Gastroesophageal sphincter (tissue), 3 donors: ENCODE measurements around the gene STRBP.

Experiments used
- POLR2A ChIP-seq, 2 donors: fragments of 450-650 bp; IDR thresholded peaks; one replicate each; pipeline ENCODE4 v1.6.1; 2017; ENCODE audit warnings: antibody characterized with exemption in 2 of 2, mild to moderate bottlenecking in 2 of 2, moderate library complexity in 1 of 2
- POLR2AphosphoS5 ChIP-seq: sonication (generic); formaldehyde crosslinking; IDR thresholded peaks from one replicate; pipeline ENCODE4 v1.6.1; 2017; ENCODE audit warnings: antibody characterized with exemption
- TF ChIP-seq, protein P1 (sequence below), 4 experiments: fragments of 200-600 bp in 2 of 4; fragments of 450-650 bp in 2 of 4; sonication (generic) in 1 of 4; IDR thresholded peaks; one replicate each; pipeline ENCODE4 v1.5.1; 2017 to 2019; ENCODE audit warnings: antibody characterized with exemption in 4 of 4, mild to moderate bottlenecking in 2 of 4, moderate library complexity in 2 of 4

DNA sequence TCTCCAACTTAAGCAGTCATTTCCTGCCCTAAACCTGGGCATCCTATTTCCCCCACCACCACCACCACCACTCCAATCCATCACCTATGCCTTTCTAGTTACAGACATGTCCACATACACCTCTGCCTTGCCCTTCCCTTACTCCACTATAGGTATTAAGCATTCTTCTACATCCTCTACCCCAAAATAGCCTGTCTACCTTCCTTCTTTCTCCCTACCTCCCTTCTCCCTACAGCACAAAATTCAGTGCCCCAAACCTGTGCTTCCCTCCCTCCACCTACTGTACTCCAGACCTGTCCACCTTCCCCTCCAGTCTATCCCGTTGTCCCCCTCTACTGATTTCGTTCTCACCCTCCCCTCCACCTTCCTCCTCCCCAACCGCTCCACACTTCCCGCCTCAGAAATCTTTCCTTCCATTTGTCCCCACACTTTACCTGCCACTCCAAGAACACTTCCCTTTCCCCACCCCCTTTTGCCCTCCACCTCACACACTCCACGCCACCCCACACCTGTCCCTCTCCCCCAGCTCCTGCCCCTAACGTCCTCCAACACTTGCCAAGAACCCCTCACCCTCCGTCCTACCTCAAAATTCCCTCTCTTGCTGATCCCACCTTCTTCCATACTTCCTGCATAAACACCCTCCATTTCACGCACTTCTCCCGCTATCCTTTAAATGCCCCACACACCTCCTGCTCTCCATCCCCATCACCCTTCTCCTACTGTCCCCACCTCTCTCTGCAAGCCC is 1.6 kb downstream of the STRBP start:
- TF ChIP-seq POLR2A (IDR thresholded peaks at IDR 0.05) (no peak), POLR2AphosphoS5 (no peak)
- TF ChIP-seq, protein P1, sequence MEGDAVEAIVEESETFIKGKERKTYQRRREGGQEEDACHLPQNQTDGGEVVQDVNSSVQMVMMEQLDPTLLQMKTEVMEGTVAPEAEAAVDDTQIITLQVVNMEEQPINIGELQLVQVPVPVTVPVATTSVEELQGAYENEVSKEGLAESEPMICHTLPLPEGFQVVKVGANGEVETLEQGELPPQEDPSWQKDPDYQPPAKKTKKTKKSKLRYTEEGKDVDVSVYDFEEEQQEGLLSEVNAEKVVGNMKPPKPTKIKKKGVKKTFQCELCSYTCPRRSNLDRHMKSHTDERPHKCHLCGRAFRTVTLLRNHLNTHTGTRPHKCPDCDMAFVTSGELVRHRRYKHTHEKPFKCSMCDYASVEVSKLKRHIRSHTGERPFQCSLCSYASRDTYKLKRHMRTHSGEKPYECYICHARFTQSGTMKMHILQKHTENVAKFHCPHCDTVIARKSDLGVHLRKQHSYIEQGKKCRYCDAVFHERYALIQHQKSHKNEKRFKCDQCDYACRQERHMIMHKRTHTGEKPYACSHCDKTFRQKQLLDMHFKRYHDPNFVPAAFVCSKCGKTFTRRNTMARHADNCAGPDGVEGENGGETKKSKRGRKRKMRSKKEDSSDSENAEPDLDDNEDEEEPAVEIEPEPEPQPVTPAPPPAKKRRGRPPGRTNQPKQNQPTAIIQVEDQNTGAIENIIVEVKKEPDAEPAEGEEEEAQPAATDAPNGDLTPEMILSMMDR (IDR thresholded peaks at IDR 0.05): no peak
